Measurements from ENCODE around the gene CCDC148.

- TF ChIP-seq POLR2A (IDR thresholded peaks at IDR 0.05) (no peak), CTCF (IDR thresholded peaks at IDR 0.05 in 4 of 5, conservative IDR thresholded peaks at IDR 0.05 in 1 of 5) (no peak)
Observed at GRCh38 chr2:158243392-158243791, 213.2 kb downstream of the CCDC148 start.
